Adrenal gland (tissue), 5 donors: ENCODE results near the gene ARHGAP26.

Experiments
- CTCF ChIP-seq, 6 experiments: fragments of 450-650 bp in 4 of 6; fragments of 200-600 bp in 2 of 6; sonication (generic) in 1 of 6; IDR thresholded peaks; 1 replicate in 5 of 6; 2 replicates in 1 of 6; pipeline versions ENCODE4 v1.5.1 to v1.8.0; 2016 to 2021; ENCODE audit warnings: antibody characterized with exemption in 6 of 6, mild to moderate bottlenecking in 2 of 6, moderate library complexity in 1 of 6
- POLR2A ChIP-seq, 2 donors: fragments of 450-650 bp; IDR thresholded peaks; one replicate each; pipeline ENCODE4 v1.6.1; 2017; ENCODE audit warnings: antibody characterized with exemption in 2 of 2, mild to moderate bottlenecking in 2 of 2, moderate library complexity in 1 of 2
- donor health status: DM: no; HTN: no; CAD: no.

GRCh38 chr5:142883025-142883424 lies 112.8 kb downstream of the ARHGAP26 start:
- no peak for TF ChIP-seq CTCF (IDR thresholded peaks at IDR 0.05)
- TF ChIP-seq POLR2A (IDR thresholded peaks at IDR 0.05), result no peak
